ENCODE data around the gene REEP1.

Gene REEP1

GRCh38 chr2:86225581-86225980 lies 111.8 kb downstream of the REEP1 start:
- TF ChIP-seq POLR2AphosphoS5 (IDR thresholded peaks at IDR 0.05; ENCODE audit: low read depth, low read length) (no peak), TAF1 (IDR thresholded peaks at IDR 0.05; ENCODE audit: borderline replicate concordance, insufficient read depth, low read length) (no peak), REST (IDR thresholded peaks at IDR 0.05; ENCODE audit: insufficient read depth in 1 of 2, low read depth in 2 of 2, low read length in 2 of 2) (no peak), FOXP2 (optimal IDR thresholded peaks at IDR 0.05; ENCODE audit: borderline replicate concordance, extremely low read depth, extremely low read length, insufficient read depth) (no peak), SIN3A (IDR thresholded peaks at IDR 0.05; ENCODE audit: borderline replicate concordance, insufficient read depth, low read length) (no peak)

GRCh38 chr2:86224645-86225355 lies 112.6 kb downstream of the REEP1 start:
- TF ChIP-seq TAF1 (IDR thresholded peaks at IDR 0.05; ENCODE audit: borderline replicate concordance, insufficient read depth, low read length) = no peak
- no peak for TF ChIP-seq POLR2AphosphoS5 (IDR thresholded peaks at IDR 0.05; ENCODE audit: low read depth, low read length)
- no peak for TF ChIP-seq SIN3A (IDR thresholded peaks at IDR 0.05; ENCODE audit: borderline replicate concordance, insufficient read depth, low read length)
- no peak for TF ChIP-seq FOXP2 (optimal IDR thresholded peaks at IDR 0.05; ENCODE audit: borderline replicate concordance, extremely low read depth, extremely low read length, insufficient read depth)
- no peak for TF ChIP-seq REST (IDR thresholded peaks at IDR 0.05; ENCODE audit: insufficient read depth in 1 of 2, low read depth in 2 of 2, low read length in 2 of 2)

GRCh38 chr2:86223927-86224560 lies 113.4 kb downstream of the REEP1 start:
- TF ChIP-seq POLR2AphosphoS5 (IDR thresholded peaks at IDR 0.05; ENCODE audit: low read depth, low read length) (no peak), FOXP2 (optimal IDR thresholded peaks at IDR 0.05; ENCODE audit: borderline replicate concordance, extremely low read depth, extremely low read length, insufficient read depth) (no peak), REST (IDR thresholded peaks at IDR 0.05; ENCODE audit: insufficient read depth in 1 of 2, low read depth in 2 of 2, low read length in 2 of 2) (no peak), SIN3A (IDR thresholded peaks at IDR 0.05; ENCODE audit: borderline replicate concordance, insufficient read depth, low read length) (no peak), TAF1 (IDR thresholded peaks at IDR 0.05; ENCODE audit: borderline replicate concordance, insufficient read depth, low read length) (no peak)

GRCh38 chr2:86223140-86223926 lies 114.1 kb downstream of the REEP1 start:
- TF ChIP-seq TAF1 (IDR thresholded peaks at IDR 0.05; ENCODE audit: borderline replicate concordance, insufficient read depth, low read length) (no peak), FOXP2 (optimal IDR thresholded peaks at IDR 0.05; ENCODE audit: borderline replicate concordance, extremely low read depth, extremely low read length, insufficient read depth) (no peak), POLR2AphosphoS5 (IDR thresholded peaks at IDR 0.05; ENCODE audit: low read depth, low read length) (no peak), REST (IDR thresholded peaks at IDR 0.05; ENCODE audit: insufficient read depth in 1 of 2, low read depth in 2 of 2, low read length in 2 of 2) (no peak), SIN3A (IDR thresholded peaks at IDR 0.05; ENCODE audit: borderline replicate concordance, insufficient read depth, low read length) (no peak)

Measured in PFSK-1 (cell line).